LNCAP (cell line): ENCODE measurements around the gene STIP1.

ENCODE experiments used
- TF ChIP-seq, protein P1 (sequence below): fragments of 450-650 bp; IDR thresholded peaks from 2 replicates; pipeline ENCODE4 v1.5.1; 2017; ENCODE audit warnings: mild to moderate bottlenecking

The STIP1 gene

GRCh38 chr11:64227405-64227956 lies 41.5 kb downstream of the STIP1 start:
- TF ChIP-seq, protein P1, sequence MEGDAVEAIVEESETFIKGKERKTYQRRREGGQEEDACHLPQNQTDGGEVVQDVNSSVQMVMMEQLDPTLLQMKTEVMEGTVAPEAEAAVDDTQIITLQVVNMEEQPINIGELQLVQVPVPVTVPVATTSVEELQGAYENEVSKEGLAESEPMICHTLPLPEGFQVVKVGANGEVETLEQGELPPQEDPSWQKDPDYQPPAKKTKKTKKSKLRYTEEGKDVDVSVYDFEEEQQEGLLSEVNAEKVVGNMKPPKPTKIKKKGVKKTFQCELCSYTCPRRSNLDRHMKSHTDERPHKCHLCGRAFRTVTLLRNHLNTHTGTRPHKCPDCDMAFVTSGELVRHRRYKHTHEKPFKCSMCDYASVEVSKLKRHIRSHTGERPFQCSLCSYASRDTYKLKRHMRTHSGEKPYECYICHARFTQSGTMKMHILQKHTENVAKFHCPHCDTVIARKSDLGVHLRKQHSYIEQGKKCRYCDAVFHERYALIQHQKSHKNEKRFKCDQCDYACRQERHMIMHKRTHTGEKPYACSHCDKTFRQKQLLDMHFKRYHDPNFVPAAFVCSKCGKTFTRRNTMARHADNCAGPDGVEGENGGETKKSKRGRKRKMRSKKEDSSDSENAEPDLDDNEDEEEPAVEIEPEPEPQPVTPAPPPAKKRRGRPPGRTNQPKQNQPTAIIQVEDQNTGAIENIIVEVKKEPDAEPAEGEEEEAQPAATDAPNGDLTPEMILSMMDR: no peak

GRCh38 chr11:64229090-64229743 lies 43.2 kb downstream of the STIP1 start:
- TF ChIP-seq, protein P1: no peak

GRCh38 chr11:64229744-64230170 lies 43.8 kb downstream of the STIP1 start:
- TF ChIP-seq, protein P1: no peak

GRCh38 chr11:64230171-64230984 lies 44.4 kb downstream of the STIP1 start, which contains the start of gene DNAJC4:
DNAJC4 (plus strand) TSS chr11:64230548; CDS start chr11:64230855, 307 bp downstream.
- TF ChIP-seq, protein P1: no peak

DNA sequence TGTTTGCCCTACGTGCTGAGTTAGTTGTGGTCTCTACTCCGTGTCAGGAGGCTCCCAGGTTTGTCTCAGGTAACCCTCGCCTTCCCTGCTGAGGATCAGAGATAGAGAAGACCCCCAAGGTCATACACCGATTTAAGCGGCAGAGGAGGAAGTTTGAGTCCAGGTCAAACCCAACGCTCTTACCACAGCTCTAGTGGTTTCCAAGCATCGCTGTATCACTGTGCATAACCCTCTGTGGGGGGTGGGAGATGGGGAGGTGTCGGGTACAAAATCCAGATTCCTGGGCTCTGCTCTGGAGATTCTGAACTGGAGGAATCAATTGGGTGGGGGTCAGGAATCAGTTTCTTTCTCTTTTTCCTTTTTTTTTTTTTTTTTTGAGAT lies 45.0 kb downstream of the STIP1 start:
- TF ChIP-seq, protein P1: no peak

DNA sequence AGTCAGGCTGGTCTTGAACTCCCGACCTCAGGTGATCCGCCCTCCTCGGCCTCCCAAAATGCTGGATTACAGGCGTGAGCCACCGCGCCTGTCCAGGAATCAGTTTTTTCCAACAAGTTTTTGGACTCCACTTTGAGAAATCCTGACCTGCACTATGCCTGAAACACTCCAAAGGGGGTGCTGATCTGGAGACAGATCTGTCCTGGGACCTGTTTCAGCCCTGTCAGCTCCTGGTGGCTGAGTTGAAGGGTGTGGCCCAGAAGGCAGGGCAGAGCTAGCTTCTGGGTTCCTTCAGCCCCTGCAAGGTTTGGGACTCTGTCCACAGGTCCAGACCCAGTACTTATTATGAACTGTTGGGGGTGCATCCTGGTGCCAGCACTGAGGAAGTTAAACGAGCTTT lies 45.6 kb downstream of the STIP1 start:
- TF ChIP-seq, protein P1: no peak

DNA sequence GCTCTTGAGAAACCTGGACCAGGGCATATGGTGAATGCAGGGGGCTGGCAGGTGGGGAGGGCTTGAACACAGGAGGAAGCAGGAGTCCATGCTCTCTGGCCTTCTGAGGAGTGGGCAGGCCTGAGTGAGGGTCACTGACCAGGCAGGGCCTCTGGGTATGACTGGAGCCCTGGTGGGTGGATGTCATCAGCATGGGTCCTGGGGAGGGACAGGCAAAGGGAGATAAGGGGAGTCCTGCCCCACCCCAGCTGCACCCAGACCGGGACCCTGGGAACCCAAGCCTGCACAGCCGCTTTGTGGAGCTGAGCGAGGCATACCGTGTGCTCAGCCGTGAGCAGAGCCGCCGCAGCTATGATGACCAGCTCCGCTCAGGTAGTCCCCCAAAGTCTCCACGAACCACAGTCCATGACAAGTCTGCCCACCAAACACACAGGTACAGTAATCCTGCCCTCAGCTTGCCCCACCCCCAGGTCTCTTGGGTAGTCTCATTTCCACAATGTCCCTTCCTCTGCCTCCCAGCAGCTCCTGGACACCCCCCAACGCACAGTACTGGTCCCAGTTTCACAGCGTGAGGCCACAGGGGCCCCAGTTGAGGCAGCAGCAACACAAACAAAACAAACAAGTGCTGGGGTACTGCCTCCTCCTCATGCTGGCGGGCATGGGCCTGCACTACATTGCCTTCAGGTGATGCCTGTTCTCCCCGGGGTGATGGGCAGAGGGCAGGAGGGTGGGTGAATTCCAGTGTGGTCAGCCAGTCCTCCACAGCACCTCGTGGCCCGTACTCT lies 46.4 kb downstream of the STIP1 start:
- TF ChIP-seq, protein P1: no peak
